LNCAP (cell line): ENCODE data around the gene LINC00237.

ENCODE experiments used
- TF ChIP-seq, protein P1 (sequence below): fragments of 450-650 bp; IDR thresholded peaks from 2 replicates; pipeline ENCODE4 v1.5.1; 2017; ENCODE audit warnings: mild to moderate bottlenecking

LINC00237 gene

DNA sequence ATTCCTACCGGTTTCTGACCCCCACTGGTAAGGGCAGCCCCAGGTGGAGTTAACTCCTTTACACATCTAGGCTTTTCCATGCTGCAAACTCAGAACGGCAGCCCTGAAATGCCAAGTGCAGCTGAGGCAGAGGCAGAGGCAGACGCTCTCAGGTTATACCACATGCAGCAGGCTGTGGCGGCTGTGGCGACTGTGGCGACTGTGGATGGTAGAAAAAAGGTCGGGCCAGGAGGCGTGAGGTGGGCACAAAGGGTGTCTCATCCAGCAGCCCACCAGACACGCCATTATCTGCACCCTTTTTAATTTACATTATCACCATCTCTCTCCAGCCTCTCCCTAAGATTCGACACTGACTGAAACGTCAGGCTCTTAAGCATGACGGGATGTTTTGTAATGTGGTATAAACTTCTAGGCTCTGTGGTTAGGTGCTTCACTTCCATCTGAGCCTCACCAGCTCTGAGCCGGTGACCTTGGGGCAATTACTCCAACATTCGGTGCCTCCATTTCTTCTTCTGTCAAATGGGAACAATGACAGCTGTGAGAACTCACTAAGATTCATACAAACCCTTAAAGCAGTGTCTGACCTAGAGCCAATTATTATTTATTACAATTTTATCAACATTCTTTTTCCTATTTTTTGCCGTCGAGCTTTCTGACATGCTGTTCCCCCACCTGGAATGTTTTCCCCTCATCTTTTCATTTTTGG lies 27.9 kb upstream of the LINC00237 start:
- TF ChIP-seq, protein P1, sequence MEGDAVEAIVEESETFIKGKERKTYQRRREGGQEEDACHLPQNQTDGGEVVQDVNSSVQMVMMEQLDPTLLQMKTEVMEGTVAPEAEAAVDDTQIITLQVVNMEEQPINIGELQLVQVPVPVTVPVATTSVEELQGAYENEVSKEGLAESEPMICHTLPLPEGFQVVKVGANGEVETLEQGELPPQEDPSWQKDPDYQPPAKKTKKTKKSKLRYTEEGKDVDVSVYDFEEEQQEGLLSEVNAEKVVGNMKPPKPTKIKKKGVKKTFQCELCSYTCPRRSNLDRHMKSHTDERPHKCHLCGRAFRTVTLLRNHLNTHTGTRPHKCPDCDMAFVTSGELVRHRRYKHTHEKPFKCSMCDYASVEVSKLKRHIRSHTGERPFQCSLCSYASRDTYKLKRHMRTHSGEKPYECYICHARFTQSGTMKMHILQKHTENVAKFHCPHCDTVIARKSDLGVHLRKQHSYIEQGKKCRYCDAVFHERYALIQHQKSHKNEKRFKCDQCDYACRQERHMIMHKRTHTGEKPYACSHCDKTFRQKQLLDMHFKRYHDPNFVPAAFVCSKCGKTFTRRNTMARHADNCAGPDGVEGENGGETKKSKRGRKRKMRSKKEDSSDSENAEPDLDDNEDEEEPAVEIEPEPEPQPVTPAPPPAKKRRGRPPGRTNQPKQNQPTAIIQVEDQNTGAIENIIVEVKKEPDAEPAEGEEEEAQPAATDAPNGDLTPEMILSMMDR, result no peak

DNA sequence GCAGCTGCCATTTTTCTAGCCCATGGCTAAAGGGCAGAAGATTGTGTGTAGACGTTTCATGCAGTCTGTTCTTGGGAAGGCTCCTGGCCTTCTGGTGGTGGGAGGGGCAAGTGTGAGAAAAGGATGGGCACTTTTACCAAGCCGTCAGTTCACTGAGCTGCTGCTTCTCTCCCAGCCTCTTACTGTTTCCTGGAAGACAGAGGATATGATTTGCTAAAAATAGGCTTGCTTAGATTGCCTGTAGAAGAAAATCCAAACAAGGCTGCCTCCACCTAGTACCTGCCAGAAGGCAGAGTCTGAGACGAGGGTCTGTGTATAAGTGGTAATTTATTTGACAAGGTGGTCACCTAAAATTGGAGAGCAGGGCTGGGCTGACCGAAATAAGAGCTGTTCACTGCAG lies 27.2 kb upstream of the LINC00237 start:
- TF ChIP-seq, protein P1, result no peak

DNA sequence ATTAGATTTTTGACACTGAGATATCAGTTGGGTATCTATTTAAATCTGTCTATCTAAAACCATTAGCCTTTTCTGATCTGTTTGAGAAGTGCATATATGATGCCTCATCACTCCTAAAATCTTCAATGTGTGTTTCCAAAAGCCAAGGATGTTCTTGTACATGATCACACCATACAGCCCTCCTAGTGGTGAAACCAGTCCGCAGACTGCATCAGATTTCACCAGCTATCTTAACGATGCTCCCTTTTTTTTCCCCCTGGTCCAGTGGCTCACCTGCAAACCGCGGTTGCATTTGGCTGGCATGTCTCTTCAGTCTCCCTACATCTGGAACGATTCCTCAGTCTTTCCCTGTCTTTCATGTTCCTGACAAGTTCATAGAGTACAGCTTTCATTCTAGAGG lies 23.7 kb upstream of the LINC00237 start:
- TF ChIP-seq, protein P1, result no peak

DNA sequence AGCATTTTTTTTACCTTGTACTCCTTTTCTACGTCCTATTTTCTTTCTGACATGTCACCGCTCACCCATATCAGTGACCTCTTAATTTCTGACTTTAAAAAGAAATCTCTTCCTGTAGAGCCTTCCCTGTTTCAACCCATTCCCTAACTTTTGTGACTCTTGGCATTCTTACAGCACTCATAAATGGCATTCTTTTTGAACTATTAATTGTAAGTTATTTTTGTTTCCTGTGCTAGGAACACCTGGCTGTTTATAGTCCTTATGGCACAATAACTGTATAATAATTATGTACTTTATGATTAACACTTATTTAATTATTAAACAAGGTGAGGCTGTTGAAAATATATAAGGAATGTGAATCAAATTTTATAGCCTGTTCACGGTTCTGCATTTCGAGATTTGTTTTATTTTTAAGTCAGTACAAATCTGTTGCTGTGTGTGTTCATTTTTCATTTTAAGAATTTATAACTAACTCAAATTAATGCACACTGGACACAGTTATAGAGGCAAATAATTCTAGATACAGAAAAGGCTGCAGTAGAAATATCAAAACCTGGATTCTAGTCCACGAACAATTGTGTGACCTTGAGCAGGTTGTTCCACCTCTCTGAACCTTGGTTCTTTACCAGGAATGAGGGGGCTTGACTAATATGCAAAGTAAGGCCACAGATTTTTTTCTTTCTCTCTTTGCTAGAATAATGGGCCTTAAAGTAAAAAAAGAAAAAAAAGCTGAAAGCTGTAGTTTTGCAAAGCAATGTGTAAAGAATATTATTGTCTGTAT lies 21.2 kb upstream of the LINC00237 start:
- TF ChIP-seq, protein P1, result no peak

DNA sequence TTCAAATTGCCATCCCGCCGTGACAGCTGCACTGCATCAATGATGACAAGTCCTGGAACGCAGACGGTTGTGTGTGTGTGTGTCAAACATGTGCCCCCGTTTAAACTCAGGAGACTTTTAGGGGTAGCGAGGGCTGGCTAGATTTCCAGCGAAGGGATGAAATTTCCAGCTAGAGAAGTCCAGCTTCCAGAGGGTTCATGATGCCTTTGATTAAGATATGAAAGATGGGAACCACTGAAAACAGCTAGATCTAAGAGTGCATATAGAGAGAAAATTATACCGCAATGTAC lies 20.4 kb upstream of the LINC00237 start:
- TF ChIP-seq, protein P1, result no peak

DNA sequence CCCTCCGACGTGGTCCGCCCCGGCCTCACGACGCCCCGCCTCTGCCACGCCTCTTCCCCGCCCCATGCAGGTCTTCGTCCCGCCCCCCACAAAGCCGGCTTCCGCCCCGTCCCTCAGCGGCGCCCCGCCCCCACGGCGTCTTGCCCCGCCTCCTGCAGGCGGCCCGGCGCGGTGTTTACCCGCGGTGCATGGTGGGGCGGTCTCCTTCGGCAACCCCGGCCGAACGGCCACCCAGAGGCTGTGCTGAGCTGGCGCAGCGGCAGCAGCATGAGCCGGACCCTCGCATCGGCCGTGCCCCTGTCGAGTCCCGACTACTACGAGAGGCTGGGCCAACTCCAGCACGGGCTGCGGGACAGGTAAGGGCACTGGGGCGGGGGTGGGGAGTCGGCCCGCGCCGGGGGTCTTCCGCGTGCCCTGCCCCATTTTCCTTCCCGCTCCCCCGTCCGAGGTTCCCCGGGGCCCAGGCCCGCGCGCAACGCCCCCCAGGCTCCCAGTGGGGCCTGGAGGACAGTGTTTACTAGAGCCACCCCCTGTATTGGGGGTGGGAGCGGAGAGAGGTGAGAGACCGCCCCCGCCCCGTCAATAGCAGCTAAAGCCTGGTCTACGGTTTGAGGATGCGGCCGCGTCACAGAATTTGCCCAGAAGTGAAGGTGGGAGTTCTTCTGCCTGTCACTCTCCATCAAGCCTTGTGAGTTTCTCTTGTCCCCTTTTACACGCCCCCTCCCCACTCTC lies 19.9 kb upstream of the LINC00237 start, which contains the start of gene KIZ:
Gene KIZ, plus strand, starts transcription at position 234 of the 732 bp plus-strand sequence. Its CDS starts 34 bp downstream, at position 268.
- TF ChIP-seq, protein P1, result peak; percentile 44

DNA sequence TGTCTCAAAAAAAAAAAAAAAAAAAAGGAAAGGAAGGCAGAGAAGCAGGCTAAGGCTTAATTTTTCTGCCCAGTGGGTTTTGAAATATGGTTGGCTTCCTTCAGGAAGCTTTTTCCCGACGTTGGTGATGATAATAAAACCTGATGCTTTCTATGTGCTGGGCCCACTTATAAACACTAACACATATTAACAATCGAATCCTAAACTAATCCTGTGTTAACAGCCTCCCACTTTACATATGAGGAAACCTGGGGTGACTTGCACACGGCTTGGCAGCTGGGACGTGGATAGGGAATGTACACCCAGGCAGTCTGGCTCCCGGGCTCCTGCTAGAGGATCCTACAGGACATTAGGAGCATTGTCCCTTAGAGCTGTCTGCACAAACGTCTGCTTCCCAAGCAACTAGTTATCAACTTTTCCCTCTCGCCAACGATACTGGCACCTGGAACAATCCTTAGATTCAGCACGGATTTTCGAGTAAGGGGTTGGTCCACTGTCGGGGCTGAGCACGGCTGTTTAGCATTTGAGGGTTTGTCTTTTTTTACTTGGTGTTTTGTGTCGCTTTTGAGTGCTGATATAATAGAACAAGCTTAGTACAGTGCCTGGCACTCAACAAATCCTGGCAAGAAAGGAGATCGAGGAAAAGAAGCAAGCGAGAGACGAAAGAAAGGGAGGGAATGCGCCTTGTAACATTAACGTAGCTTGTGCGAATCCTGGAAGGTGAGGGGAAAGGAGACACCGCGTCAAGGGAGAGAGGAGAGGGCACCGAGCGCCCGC lies 19.1 kb upstream of the LINC00237 start:
- TF ChIP-seq, protein P1, result no peak; the same call in 1 of the 2 replicates
